Nephron progenitor cell (in vitro differentiated cells): ENCODE measurements around the gene TOB1.

ENCODE experiments used
- DNase-seq: peaks from one replicate; pipeline ENCODE4 v3.0.0; 2021
- H3K27ac Mint-ChIP-seq: 2 replicates; pipeline ENCODE4 v1.8.0; 2021; ENCODE audit warnings: mild to moderate bottlenecking, moderate library complexity, mixed read lengths
- H3K27me3 Mint-ChIP-seq: 2 replicates; pipeline ENCODE4 v1.8.0; 2021; ENCODE audit warnings: mild to moderate bottlenecking, low read depth, mixed read lengths; ENCODE audit not compliant: poor library complexity
- H3K36me3 Mint-ChIP-seq: 2 replicates; pipeline ENCODE4 v1.8.0; 2021; ENCODE audit warnings: low read depth, mixed read lengths
- H3K4me1 Mint-ChIP-seq: 2 replicates; pipeline ENCODE4 v1.8.0; 2021; ENCODE audit warnings: mixed read lengths
- H3K4me3 Mint-ChIP-seq: 2 replicates; pipeline ENCODE4 v1.8.0; 2021; ENCODE audit warnings: mild to moderate bottlenecking, moderate library complexity, mixed read lengths
- H3K9me3 Mint-ChIP-seq: 2 replicates; pipeline ENCODE4 v1.8.0; 2021; ENCODE audit warnings: mild to moderate bottlenecking, moderate library complexity, mixed read lengths
- CTCF ChIP-seq: fragments of 200-600 bp; sonication (generic); IDR thresholded peaks from 2 replicates; pipeline ENCODE4 v1.5.0; 2021; ENCODE audit warnings: antibody characterized with exemption

TOB1 gene

GRCh38 chr17:50875074-50875473, 8.9 kb upstream of the TOB1 start:
- no peak overlapping the region for H3K27ac Mint-ChIP-seq
- peaks cover 14% of the 10 kb centered on the region for H3K9me3 Mint-ChIP-seq
- H3K4me3 Mint-ChIP-seq = no peak overlapping the region

GRCh38 chr17:50872710-50873424, 6.7 kb upstream of the TOB1 start:
- H3K9me3 Mint-ChIP-seq = no peaks in the 10 kb centered on the region
- DNase-seq = no peak
- TF ChIP-seq CTCF = no peak
- peaks cover 27% of the 10 kb centered on the region for H3K4me1 Mint-ChIP-seq
- H3K4me3 Mint-ChIP-seq = no peak overlapping the region
- no peaks in the 10 kb centered on the region for H3K36me3 Mint-ChIP-seq
- H3K27ac Mint-ChIP-seq = no peak overlapping the region
- peaks cover 8% of the 10 kb centered on the region for H3K27me3 Mint-ChIP-seq

More at GRCh38 chr17:50875074-50875473, 8.9 kb upstream of the TOB1 start:
- H3K36me3 Mint-ChIP-seq = no peaks in the 10 kb centered on the region
- peaks cover 8% of the 10 kb centered on the region for H3K27me3 Mint-ChIP-seq
- DNase-seq = no peak
- H3K4me1 Mint-ChIP-seq = peaks cover 14% of the 10 kb centered on the region
- no peak for TF ChIP-seq CTCF

- no peaks in the 10 kb centered on the region for H3K36me3 Mint-ChIP-seq
- peaks cover 36% of the 10 kb centered on the region for H3K4me1 Mint-ChIP-seq
- no peak overlapping the region for H3K4me3 Mint-ChIP-seq
- H3K9me3 Mint-ChIP-seq = no peaks in the 10 kb centered on the region
- peaks cover 4% of the 10 kb centered on the region for H3K27me3 Mint-ChIP-seq
- no peak for TF ChIP-seq CTCF
- H3K27ac Mint-ChIP-seq = no peak overlapping the region
- DNase-seq = no peak
Measured at GRCh38 chr17:50871898-50872297, 5.7 kb upstream of the TOB1 start.

GRCh38 chr17:50871364-50871763, 5.2 kb upstream of the TOB1 start:
- no peak overlapping the region for H3K4me3 Mint-ChIP-seq
- H3K9me3 Mint-ChIP-seq = no peaks in the 10 kb centered on the region
- peaks cover 31% of the 10 kb centered on the region for H3K4me1 Mint-ChIP-seq
- H3K36me3 Mint-ChIP-seq = no peaks in the 10 kb centered on the region
- H3K27me3 Mint-ChIP-seq = peaks cover 4% of the 10 kb centered on the region
- no peak overlapping the region for H3K27ac Mint-ChIP-seq
- DNase-seq = no peak
- TF ChIP-seq CTCF = no peak

GRCh38 chr17:50868602-50869001, 2.4 kb upstream of the TOB1 start:
- peak overlapping the region; percentile 88 for H3K4me3 Mint-ChIP-seq

More at GRCh38 chr17:50868602-50869001, 2.4 kb upstream of the TOB1 start:
- H3K27ac Mint-ChIP-seq = no peak overlapping the region
- H3K36me3 Mint-ChIP-seq = no peaks in the 10 kb centered on the region
- no peaks in the 10 kb centered on the region for H3K9me3 Mint-ChIP-seq
- no peak for DNase-seq
- peaks cover 7% of the 10 kb centered on the region for H3K27me3 Mint-ChIP-seq
- no peak for TF ChIP-seq CTCF
- peaks cover 36% of the 10 kb centered on the region for H3K4me1 Mint-ChIP-seq
